OCI-LY7 (cell line): ENCODE data around the gene SPAG5.

Experiments used
- CTCF ChIP-seq: fragments of 200-600 bp; sonication (generic); conservative IDR thresholded peaks from 2 replicates; pipeline ENCODE4 v1.5.1; 2014; ENCODE audit warnings: mild to moderate bottlenecking, antibody characterized with exemption, low read length, moderate library complexity, mixed read lengths
- EZH2phosphoT487 ChIP-seq: fragments of 200-600 bp; sonication (generic); IDR thresholded peaks from 2 replicates; pipeline ENCODE4 v1.6.1; 2018; ENCODE audit warnings: low read depth, borderline replicate concordance, mild to moderate bottlenecking, mixed run types, antibody characterized with exemption, low read length, moderate library complexity, mixed read lengths

GRCh38 chr17:28527859-28528258 lies 71.0 kb downstream of the SPAG5 start:
- TF ChIP-seq CTCF (no peak), EZH2phosphoT487 (no peak)
